Ramos (cell line): ENCODE results near the gene MLLT11.

Experiments used
- in situ Hi-C: fragments of 300-500 bp; cut with MboI; formaldehyde crosslinking; loops from one replicate; pipeline ENCODE4 v1.14.3; 2022; ENCODE audit warnings: low sequenced_read_pairs; ENCODE audit not compliant: unreplicated experiment

MLLT11 gene

GRCh38 chr1:151055581-151055980 lies 4.6 kb upstream of the MLLT11 start:
- in situ Hi-C loops = no loop called here

DNA sequence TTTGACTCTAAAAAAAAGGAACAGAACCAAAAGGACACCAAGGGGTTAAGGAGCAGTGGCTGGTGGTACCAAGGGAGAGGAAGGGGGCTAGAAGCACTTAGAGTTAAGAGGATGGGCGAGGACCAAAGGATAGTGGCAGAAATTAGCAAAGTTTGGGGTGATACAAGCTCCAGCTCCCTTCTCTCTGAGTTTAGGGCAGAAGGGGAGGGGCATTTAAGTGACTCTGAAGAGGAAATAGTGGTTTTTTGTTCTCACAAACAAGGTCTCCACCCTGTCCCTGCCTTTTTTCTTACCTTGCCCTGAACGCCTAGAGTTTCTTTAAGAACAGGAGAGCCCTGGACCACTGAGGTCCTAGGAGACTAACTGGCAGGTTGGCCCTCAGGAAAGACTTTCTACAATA lies 4.0 kb upstream of the MLLT11 start:
- in situ Hi-C loops = no loop called here

GRCh38 chr1:151058692-151059091 lies 1.5 kb upstream of the MLLT11 start:
- in situ Hi-C loops = no loop called here

GRCh38 chr1:151059109-151060006 lies 839 bp upstream of the MLLT11 start, which contains the start of gene CDC42SE1:
Gene CDC42SE1 (minus strand): TSS chr1:151059622. CDS start chr1:151055730, 3,892 bp downstream.
- in situ Hi-C loops = no loop called here

DNA sequence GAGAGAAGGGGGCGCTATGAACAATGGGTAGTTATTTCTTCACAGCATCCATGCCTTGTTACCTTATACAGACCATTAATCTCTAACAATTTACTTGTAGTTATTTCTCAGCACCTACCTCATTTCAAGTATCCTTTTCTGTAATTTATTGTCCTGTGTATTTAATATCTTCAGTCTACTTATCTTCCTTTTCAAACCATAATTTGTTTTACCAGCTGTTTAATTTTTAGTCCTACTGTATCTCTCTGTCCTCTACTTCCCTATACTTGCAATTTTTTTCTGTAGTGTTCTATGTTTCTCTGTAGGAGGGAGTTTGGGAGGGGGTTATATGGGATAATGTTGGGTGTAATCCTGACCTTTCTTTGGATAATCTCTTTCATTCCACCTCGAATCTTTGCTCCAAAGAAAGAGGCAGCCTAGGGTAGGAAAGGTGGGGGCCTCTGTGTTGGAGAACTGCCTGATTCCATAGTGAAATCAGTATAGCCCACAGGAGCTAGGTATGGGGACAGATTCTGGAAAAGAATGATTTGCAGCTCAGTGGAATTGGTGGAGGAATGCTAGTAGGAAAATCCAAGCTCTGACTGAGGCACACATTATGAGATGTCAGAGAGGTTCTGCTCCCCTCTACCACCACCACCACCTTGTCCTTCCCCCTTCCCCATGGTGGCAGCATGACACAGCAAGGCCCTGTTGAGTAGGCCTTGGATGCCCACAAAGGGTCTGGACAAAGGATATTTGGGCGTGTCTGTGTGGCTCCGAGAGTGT lies 642 bp downstream of the MLLT11 start:
- in situ Hi-C loops = no loop called here

- in situ Hi-C loops = no loop called here
Measured at GRCh38 chr1:151061704-151062103, 1.5 kb downstream of the MLLT11 start.

DNA sequence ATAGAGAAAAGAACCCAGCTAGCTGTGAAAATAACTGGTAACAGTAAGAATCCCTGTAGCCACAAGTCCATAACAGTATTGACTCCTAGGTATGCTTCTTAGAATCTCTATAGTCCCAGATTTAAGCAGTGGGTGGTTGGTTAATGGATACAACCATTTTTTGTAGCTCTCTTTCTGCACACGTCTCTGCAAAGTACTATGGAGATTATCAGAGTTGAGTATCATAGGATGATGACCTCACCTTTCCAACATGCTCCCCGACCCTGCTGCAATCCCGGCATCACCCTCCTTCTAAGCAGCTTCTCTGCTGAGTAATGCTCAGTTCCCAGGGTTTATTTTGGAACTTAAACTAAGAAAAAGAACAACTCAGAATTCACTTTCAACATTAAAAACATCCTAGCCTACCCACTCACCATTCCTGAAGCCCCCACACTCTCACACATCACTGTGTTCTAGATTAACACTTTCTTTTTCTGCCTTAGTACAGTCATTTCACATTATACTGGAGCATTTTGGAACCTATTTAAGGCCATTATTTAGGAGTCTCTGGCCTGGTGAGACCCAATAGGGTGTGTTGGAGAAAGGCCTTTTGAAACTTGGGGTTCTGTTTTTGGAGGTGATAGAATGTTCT lies 2.7 kb downstream of the MLLT11 start:
- in situ Hi-C loops = no loop called here

GRCh38 chr1:151065089-151065645 lies 5.0 kb downstream of the MLLT11 start:
- in situ Hi-C loops = no loop called here

DNA sequence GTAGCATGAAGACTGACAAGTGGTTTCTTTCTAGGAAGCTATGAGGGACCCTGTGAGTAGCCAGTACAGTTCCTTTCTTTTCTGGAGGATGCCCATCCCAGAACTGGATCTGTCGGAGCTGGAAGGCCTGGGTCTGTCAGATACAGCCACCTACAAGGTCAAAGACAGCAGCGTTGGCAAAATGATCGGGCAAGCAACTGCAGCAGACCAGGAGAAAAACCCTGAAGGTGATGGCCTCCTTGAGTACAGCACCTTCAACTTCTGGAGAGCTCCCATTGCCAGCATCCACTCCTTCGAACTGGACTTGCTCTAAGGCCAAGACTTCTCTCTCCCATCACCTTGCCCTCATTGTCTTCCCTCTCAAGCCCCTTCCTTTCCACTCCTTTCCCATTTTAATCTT lies 7.0 kb downstream of the MLLT11 start:
- in situ Hi-C loops = no loop called here

GRCh38 chr1:151069103-151069486 lies 8.9 kb downstream of the MLLT11 start:
- in situ Hi-C loops = no loop called here

GRCh38 chr1:151070474-151071276 lies 10.5 kb downstream of the MLLT11 start, which contains the start of gene GABPB2:
Gene GABPB2 (plus strand): TSS chr1:151070761. CDS start chr1:151088190, 17,429 bp downstream.
- in situ Hi-C loops = no loop called here

DNA sequence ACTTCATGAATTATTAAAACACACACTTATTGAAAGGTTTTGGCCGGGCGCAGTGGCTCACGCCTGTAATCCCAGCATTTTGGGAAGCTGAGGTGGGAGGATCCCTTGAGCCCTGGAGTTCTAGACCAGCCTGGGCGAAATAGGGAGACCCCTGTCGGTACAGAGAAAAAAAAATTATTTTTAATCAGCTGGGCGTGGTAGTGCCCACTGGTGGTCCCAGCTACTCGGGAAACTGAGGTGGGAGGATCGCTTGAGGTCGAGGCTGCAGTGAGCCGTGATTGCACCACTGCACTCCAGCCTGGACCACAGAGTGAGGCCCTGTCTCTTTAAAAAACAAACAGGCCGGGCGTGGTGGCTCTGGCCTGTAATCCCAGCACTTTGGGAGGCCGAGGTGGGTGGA lies 12.0 kb downstream of the MLLT11 start:
- in situ Hi-C loops = no loop called here

DNA sequence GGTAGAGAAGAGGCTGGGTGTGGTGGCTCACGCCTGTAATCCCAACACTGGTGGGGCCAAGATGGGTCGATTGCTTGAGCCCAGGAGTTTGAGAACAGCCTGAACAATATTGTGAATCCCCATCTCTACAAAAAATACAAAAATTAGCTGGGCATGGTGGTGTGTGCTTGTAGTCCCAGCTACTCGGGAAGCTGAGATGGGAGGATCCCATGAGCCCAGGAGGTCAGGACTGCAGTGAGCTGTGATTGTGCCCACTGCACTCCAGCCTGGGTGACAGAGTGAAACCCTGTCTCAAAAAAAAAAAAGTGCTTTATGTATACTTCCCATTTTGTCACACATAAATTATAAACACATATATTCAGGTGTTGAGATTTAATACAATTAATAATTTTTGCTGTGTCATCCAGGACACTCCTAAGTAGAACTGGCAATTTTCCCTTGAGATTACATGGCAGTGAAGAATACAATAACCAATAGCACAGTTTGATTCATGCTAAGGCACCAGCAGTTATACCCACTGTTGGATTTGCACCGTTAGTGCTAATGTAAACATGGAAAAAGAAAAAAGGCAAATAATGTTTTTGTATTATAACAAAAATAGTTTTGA lies 25.9 kb downstream of the MLLT11 start:
- in situ Hi-C loops = no loop called here

- in situ Hi-C loops = loop anchor here (10.0 kb wide), 1 partner anchor 57 kb away; the partner anchor contains the start of gene TNFAIP8L2
Measured at GRCh38 chr1:151097426-151097825, 37.2 kb downstream of the MLLT11 start.

DNA sequence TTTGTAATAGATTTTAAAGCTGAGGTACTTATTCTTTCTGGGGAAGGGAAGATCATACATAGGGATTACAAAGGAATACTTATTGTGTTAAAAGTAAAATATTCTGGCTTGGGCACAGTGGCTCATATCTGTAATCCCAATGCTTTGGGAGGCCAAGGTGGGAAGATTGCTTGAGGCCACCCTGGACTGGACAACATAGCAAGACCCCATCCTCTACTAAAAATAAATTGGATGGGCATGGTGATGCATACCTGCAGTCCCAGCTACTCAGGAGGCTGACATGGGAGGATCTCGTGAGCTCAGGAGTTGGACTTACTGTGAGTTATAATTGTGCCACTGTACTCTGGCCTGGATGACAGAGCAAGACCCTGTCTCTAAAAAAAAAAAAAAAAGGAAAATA lies 37.9 kb downstream of the MLLT11 start:
- in situ Hi-C loops = loop anchor here (10.0 kb wide), 1 partner anchor 57 kb away; the partner anchor contains the start of gene TNFAIP8L2

GRCh38 chr1:151104630-151105029 lies 44.4 kb downstream of the MLLT11 start:
- in situ Hi-C loops = no loop called here

GRCh38 chr1:151106894-151107293 lies 46.7 kb downstream of the MLLT11 start:
- in situ Hi-C loops = no loop called here

DNA sequence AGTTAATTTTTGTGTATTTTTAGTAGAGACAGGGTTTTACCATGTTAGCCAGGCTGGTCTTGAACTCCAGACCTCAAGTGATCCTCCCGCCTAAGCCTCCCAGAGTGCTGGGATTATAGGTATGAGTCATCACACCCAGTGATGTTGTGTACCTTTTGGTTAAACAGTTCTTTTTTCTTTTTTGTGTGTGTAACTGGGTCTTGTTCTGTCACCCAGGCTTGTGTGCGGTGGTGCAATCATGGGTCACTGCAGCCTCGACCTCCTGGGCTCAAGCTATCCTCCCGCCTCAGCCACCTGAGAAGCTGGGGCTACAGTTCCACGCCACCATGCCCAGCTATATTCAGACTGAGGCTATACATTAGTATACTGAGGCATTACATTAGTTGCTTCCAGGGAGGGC lies 48.1 kb downstream of the MLLT11 start:
- in situ Hi-C loops = no loop called here

GRCh38 chr1:151113877-151114276 lies 53.7 kb downstream of the MLLT11 start:
- in situ Hi-C loops = no loop called here
